GM12878 (cell line): ENCODE results near the gene YPEL3. TPM values are rescaled to one million over a fixed set of nuclear protein-coding genes. Genes with fewer than 3 reads are reported as not detected.

ENCODE experiments used
- HDAC2 ChIP-seq: fragments of 200-600 bp; sonication (generic); IDR thresholded peaks from 2 replicates; pipeline ENCODE4 v1.6.1; 2017
- NBN ChIP-seq: fragments of 450-650 bp; IDR thresholded peaks from 2 replicates; pipeline ENCODE4 v1.6.1; 2016
- ZBTB11 ChIP-seq: fragments of 450-650 bp; formaldehyde crosslinking; IDR thresholded peaks from 2 replicates; pipeline ENCODE4 v1.5.0; 2022; ENCODE audit warnings: mild to moderate bottlenecking, missing genetic modification characterization
- polyA plus RNA-seq, 11 experiments: library from polyadenylated mRNA; depleted of rRNA in 4 of 11; unstranded in 6 of 11; stranded (reverse) in 5 of 11; fragments of >200 nt; fragmentation: Nextera tagmentation in 4 of 11; fragmentation: Illumina TruSeq in 1 of 11; extraction: Ambion mirVana in 4 of 11; extraction: Trizol in 1 of 11; gene quantifications; 1 replicate in 1 of 11; 2 replicates in 10 of 11; pipeline versions ENCODE4 v1.2.1 to v1.2.3, GENCODE V29; 2011 to 2016; ENCODE audit warnings: inconsistent platforms in 2 of 11, missing spikeins in 2 of 11, low read depth in 1 of 11
- total RNA-seq, 4 experiments: library from RNA; depleted of rRNA in 3 of 4; stranded (reverse); fragments of >200 nt in 3 of 4; fragmentation: Illumina TruSeq in 1 of 4; extraction: Trizol in 1 of 4; gene quantifications; 2 replicates each; pipeline versions ENCODE4 v1.2.1 to v1.2.3, GENCODE V29; 2013 to 2021
- TF ChIP-seq, protein P1 (sequence below): fragments of 450-650 bp; IDR thresholded peaks from 2 replicates; pipeline ENCODE4 v1.6.1; 2017; ENCODE audit warnings: mild to moderate bottlenecking, moderate library complexity
- TF ChIP-seq, protein P2 (sequence below): IDR thresholded peaks from 2 replicates; pipeline ENCODE4 v1.6.1; 2012; ENCODE audit warnings: low read length, inconsistent platforms

The YPEL3 gene
- total and polyA plus RNA-seq, 10 of the 15 experiments (the other 5 are each of a cell fraction or from before 2014, with no cell fraction given) = 1.3 to 22.0 (median 12.1) TPM

GRCh38 chr16:30144917-30145316 lies 48.9 kb upstream of the YPEL3 start (continued):
- no peak for TF ChIP-seq ZBTB11
- TF ChIP-seq, protein P1, sequence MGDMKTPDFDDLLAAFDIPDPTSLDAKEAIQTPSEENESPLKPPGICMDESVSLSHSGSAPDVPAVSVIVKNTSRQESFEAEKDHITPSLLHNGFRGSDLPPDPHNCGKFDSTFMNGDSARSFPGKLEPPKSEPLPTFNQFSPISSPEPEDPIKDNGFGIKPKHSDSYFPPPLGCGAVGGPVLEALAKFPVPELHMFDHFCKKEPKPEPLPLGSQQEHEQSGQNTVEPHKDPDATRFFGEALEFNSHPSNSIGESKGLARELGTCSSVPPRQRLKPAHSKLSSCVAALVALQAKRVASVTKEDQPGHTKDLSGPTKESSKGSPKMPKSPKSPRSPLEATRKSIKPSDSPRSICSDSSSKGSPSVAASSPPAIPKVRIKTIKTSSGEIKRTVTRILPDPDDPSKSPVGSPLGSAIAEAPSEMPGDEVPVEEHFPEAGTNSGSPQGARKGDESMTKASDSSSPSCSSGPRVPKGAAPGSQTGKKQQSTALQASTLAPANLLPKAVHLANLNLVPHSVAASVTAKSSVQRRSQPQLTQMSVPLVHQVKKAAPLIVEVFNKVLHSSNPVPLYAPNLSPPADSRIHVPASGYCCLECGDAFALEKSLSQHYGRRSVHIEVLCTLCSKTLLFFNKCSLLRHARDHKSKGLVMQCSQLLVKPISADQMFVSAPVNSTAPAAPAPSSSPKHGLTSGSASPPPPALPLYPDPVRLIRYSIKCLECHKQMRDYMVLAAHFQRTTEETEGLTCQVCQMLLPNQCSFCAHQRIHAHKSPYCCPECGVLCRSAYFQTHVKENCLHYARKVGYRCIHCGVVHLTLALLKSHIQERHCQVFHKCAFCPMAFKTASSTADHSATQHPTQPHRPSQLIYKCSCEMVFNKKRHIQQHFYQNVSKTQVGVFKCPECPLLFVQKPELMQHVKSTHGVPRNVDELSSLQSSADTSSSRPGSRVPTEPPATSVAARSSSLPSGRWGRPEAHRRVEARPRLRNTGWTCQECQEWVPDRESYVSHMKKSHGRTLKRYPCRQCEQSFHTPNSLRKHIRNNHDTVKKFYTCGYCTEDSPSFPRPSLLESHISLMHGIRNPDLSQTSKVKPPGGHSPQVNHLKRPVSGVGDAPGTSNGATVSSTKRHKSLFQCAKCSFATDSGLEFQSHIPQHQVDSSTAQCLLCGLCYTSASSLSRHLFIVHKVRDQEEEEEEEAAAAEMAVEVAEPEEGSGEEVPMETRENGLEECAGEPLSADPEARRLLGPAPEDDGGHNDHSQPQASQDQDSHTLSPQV = no peak
- no peak for TF ChIP-seq HDAC2
- TF ChIP-seq, protein P2, sequence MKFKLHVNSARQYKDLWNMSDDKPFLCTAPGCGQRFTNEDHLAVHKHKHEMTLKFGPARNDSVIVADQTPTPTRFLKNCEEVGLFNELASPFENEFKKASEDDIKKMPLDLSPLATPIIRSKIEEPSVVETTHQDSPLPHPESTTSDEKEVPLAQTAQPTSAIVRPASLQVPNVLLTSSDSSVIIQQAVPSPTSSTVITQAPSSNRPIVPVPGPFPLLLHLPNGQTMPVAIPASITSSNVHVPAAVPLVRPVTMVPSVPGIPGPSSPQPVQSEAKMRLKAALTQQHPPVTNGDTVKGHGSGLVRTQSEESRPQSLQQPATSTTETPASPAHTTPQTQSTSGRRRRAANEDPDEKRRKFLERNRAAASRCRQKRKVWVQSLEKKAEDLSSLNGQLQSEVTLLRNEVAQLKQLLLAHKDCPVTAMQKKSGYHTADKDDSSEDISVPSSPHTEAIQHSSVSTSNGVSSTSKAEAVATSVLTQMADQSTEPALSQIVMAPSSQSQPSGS = no peak
- no peak for TF ChIP-seq NBN
